GM12873 (cell line): ENCODE data around the gene DGKH.

Experiments used
- CTCF ChIP-seq: IDR thresholded peaks from 2 replicates; pipeline ENCODE4 v1.5.1; 2012; ENCODE audit warnings: low read depth, mild to moderate bottlenecking, moderate library complexity, low read length, control low read depth; ENCODE audit not compliant: insufficient read depth; ENCODE audit errors: missing control alignments

DGKH gene

DNA sequence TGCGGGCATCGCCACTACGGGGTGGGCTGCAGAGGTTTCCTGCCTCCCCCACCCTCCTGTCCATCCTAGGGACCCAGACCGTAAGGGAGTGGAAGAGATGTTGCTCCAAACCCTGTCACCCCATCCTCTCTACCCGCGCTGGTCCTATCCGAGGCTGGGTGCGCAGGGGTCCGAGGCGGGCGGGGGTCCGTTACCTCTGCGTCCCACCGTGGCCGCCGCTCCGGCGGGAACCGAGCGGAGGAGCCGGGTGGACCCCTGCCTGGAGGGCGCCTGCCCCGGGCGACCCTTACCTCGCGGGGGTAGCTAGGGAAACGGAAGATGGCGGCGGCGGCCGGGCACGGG is at the start of gene DGKH:
Gene DGKH, plus strand, starts transcription at position 307 of the 342 bp plus-strand sequence. CDS start 126 bp downstream, outside the sequence.
- TF ChIP-seq CTCF: no peak

DNA sequence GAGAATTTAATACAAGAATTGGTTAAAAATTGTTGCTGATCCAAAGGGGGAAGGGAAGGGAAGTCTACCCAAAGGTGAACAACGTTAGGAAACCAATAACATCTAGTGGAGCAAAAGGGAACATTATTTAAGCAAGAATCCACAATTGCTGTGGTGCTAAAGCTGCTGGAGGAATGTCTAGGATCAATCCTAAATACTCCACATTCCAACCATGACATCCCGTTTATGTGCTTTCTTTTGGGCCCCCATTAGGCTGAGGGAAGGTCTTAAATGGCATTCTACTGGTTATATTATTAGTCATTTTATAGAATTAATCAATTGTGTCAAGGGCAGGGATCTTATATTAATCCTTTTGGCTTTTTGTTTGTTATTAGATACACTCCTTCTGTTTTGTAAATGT is 47.6 kb upstream of the DGKH start:
- TF ChIP-seq CTCF: no peak

DNA sequence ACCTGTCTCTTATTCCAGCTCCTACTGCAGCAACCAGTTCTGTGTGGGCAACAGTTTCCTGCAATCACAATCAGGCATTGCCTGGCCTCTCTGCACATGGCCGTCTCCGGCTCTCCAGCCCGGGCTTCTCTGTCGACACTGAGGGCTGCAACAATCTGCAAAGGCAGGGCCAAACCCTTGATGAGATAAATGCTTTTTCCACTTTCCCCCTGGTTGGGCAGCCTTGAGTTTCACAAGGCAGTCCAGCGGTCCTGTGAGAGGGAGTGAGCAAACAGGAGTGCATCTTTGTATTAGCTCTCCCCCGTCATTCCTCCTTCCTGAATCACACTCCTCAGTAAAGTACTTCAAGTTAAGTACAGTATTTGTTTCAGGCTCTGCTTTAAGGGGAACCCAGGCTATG is 46.9 kb upstream of the DGKH start:
- no peak for TF ChIP-seq CTCF

DNA sequence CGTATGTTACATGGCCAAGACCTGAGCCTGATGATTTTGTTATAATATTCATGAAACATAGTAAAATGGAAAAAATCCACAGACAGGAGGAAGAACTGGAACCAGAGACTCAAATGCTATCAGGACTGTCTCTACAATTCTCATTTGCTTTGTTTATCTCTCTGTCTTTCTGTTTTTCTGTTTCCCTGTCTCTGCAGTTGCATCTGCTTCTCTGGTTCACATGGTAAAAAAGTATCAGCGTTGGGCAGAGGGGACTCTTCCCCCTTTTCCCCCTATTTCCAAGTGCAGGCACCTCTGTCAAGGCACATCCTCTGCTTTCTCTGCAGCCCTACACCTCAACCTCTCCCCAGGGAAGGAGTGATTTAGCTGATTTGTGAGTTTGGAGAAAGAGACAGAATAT is 46.4 kb upstream of the DGKH start:
- TF ChIP-seq CTCF: no peak

DNA sequence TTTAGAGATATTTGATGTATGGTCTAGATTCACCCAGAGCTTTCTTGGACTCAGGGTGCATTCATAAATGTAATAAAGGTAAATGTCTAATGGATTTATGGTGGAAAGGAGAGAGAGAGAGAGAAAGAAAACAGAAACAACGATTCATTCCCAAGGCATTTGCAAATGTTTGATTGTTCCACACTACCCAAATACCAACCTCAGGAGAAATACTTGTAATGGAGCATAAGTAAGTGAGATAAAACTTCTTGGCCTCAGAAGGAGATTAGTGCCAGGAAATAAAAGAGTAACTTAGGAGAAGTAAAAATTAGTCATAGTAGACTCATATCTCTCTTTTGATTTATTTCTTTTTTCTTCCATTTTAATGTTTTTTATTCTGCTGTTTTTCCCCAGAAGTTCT is 40.6 kb upstream of the DGKH start:
- TF ChIP-seq CTCF: no peak

GRCh38 chr13:42009057-42009456 is 39.4 kb upstream of the DGKH start:
- no peak for TF ChIP-seq CTCF

GRCh38 chr13:42011601-42012350 is 36.7 kb upstream of the DGKH start:
- TF ChIP-seq CTCF: no peak
